CD4-positive, alpha-beta T cell (primary cell): Measurements from ENCODE around the gene OR8J1. TPM values are rescaled to one million over a fixed set of nuclear protein-coding genes. Genes with fewer than 3 reads are reported as not detected.
"Not testable (repeated sequence)": the region's sequence is repeated elsewhere in the genome, so short reads cannot be mapped to it uniquely, and the experiment has no call there.

ENCODE experiments used
- ATAC-seq: fragments of 200-7000 bp; cut with Tn5 transposase; one replicate; pipeline ENCODE4 v1.10.0; 2022; ENCODE audit warnings: mild to moderate bottlenecking; ENCODE audit not compliant: poor library complexity
- CTCF ChIA-PET: fragments of 350-600 bp; sonication (Branson Sonifier 250); formaldehyde crosslinking; loops from one replicate; lab custom pipeline; 2021; ENCODE audit warnings: antibody characterized with exemption, inconsistent platforms; lab: Charles Lee
- POLR2A ChIA-PET: fragments of 350-600 bp; sonication (Branson Sonifier 250); formaldehyde crosslinking; loops from one replicate; lab custom pipeline; 2021; ENCODE audit warnings: antibody characterized with exemption, inconsistent platforms; lab: Charles Lee
- DNase-seq, 14 experiments: peaks; one replicate each; pipeline ENCODE4 v3.0.0-alpha.2; 2013 to 2020; ENCODE audit warnings: mixed read lengths in 2 of 14
- H3K27ac ChIP-seq, 2 donors: one replicate each; pipeline versions ENCODE4 v1.5.1 to v1.7.0; 2013; ENCODE audit warnings: low read length in 2 of 2, low read depth in 1 of 2, mild to moderate bottlenecking in 1 of 2
- H3K27me3 ChIP-seq, 2 experiments: 1 replicate in 1 of 2; 2 replicates in 1 of 2; pipeline versions ENCODE4 v1.6.1 to v1.7.0; 2013; ENCODE audit warnings: low read length in 2 of 2, control low read depth in 1 of 2, mild to moderate bottlenecking in 1 of 2, moderate library complexity in 1 of 2; ENCODE audit not compliant: insufficient read depth in 2 of 2, control insufficient read depth in 1 of 2
- H3K36me3 ChIP-seq: one replicate; pipeline ENCODE4 v1.6.1; 2013; ENCODE audit warnings: low read length, control low read depth; ENCODE audit not compliant: insufficient read depth
- H3K4me1 ChIP-seq: one replicate; pipeline ENCODE4 v1.6.1; 2013; ENCODE audit warnings: low read length, control low read depth; ENCODE audit not compliant: insufficient read depth
- H3K4me3 ChIP-seq: one replicate; pipeline ENCODE4 v1.5.1; 2013; ENCODE audit warnings: mild to moderate bottlenecking, low read length, moderate library complexity
- H3K9me3 ChIP-seq, 2 experiments: 1 replicate in 1 of 2; 2 replicates in 1 of 2; pipeline versions ENCODE4 v1.6.1 to v1.7.0; 2013; ENCODE audit warnings: low read length in 2 of 2, mild to moderate bottlenecking in 2 of 2, control low read depth in 1 of 2, moderate library complexity in 1 of 2; ENCODE audit not compliant: control insufficient read depth in 1 of 2, insufficient read depth in 1 of 2
- H3K27ac Mint-ChIP-seq: one replicate; pipeline ENCODE4 v1.8.0; 2020; ENCODE audit warnings: mixed read lengths
- H3K27me3 Mint-ChIP-seq: one replicate; pipeline ENCODE4 v1.8.0; 2021; ENCODE audit warnings: mixed read lengths
- H3K36me3 Mint-ChIP-seq: one replicate; pipeline ENCODE4 v1.8.0; 2021; ENCODE audit warnings: low read depth, mixed read lengths
- H3K4me1 Mint-ChIP-seq: one replicate; pipeline ENCODE4 v1.8.0; 2021; ENCODE audit warnings: low read depth, mixed read lengths
- H3K4me3 Mint-ChIP-seq: one replicate; pipeline ENCODE4 v1.8.0; 2020; ENCODE audit warnings: mild to moderate bottlenecking, mixed read lengths
- H3K9me3 Mint-ChIP-seq: one replicate; pipeline ENCODE4 v1.8.0; 2020; ENCODE audit warnings: mixed read lengths
- CTCF ChIP-seq: fragments of 200-600 bp; IDR thresholded peaks from one replicate; pipeline ENCODE4 v1.8.0; 2022; ENCODE audit warnings: antibody characterized with exemption, mild to moderate bottlenecking
- intact Hi-C, 2 experiments: fragments of 100-400 bp; cut with DNase I in 1 of 2; cut with micrococcal nuclease in 1 of 2; formaldehyde crosslinking; loops; one replicate each; pipeline versions ENCODE4 v1.15.1 to v1.9.0; 2023 to 2025; cut with DNase I, micrococcal nuclease
- total RNA-seq, 174 experiments: library from RNA in 2 of 174; stranded (reverse) in 2 of 174; gene quantifications; one replicate each; pipeline ENCODE4 v1.2.3 and lab custom pipeline; 2021 to 2026

Gene OR8J1
- total RNA-seq, 2 experiments from 2014 or later: not detected

GRCh38 chr11:56394381-56394780 is 40.3 kb downstream of the OR8J1 start:
- no peak for TF ChIP-seq CTCF
- Histone ChIP-seq H3K9me3 (no peaks in the 10 kb centered on the region), H3K4me1 (no peaks in the 10 kb centered on the region), H3K4me3 (no peak overlapping the region), H3K27ac (no peak overlapping the region), H3K36me3 (no peaks in the 10 kb centered on the region), H3K27me3 (no peaks in the 10 kb centered on the region)
- H3K4me1 Mint-ChIP-seq: no peaks in the 10 kb centered on the region
- H3K9me3 Mint-ChIP-seq: peaks cover 9% of the 10 kb centered on the region
- intact Hi-C loops: no loop called here
- H3K27ac Mint-ChIP-seq: no peak overlapping the region
- ChIA-PET CTCF (no interaction called here), POLR2A (no interaction called here)
- H3K36me3 Mint-ChIP-seq: no peaks in the 10 kb centered on the region
- DNase-seq (no peak), ATAC-seq (no peak)
- H3K4me3 Mint-ChIP-seq: no peak overlapping the region
- no peaks in the 10 kb centered on the region for H3K27me3 Mint-ChIP-seq

GRCh38 chr11:56396047-56396446 is 42.0 kb downstream of the OR8J1 start:
- Histone ChIP-seq H3K4me1 (no peaks in the 10 kb centered on the region), H3K4me3 (no peak overlapping the region), H3K9me3 (peaks cover 0 to 5% of the 10 kb centered on the region in 2 experiments), H3K36me3 (no peaks in the 10 kb centered on the region), H3K27ac (no peak overlapping the region), H3K27me3 (no peaks in the 10 kb centered on the region)
- TF ChIP-seq CTCF: no peak
- ChIA-PET CTCF (no interaction called here), POLR2A (no interaction called here)
- Mint-ChIP-seq H3K36me3 (no peaks in the 10 kb centered on the region), H3K9me3 (peaks cover 9% of the 10 kb centered on the region), H3K27me3 (no peaks in the 10 kb centered on the region), H3K4me3 (no peak overlapping the region), H3K4me1 (no peaks in the 10 kb centered on the region), H3K27ac (no peak overlapping the region)
- DNase-seq: no peak
- ATAC-seq: no peak
- intact Hi-C loops: no loop called here

GRCh38 chr11:56401858-56402461 is 47.9 kb downstream of the OR8J1 start:
- H3K27ac Mint-ChIP-seq, POLR2A ChIA-PET, H3K4me1 ChIP-seq, H3K4me1 Mint-ChIP-seq, CTCF ChIA-PET, H3K27me3 Mint-ChIP-seq, H3K4me3 Mint-ChIP-seq, H3K4me3 ChIP-seq, ATAC-seq, H3K27me3 ChIP-seq, H3K9me3 Mint-ChIP-seq, H3K27ac ChIP-seq, H3K36me3 Mint-ChIP-seq, H3K36me3 ChIP-seq, intact Hi-C loops, DNase-seq: not testable (repeated sequence)
- peaks cover 0 to 17% of the 10 kb centered on the region in 2 experiments for H3K9me3 ChIP-seq

- H3K4me3 ChIP-seq: no peak overlapping the region
- CTCF ChIA-PET: no interaction called here
- H3K27ac Mint-ChIP-seq: no peak overlapping the region
- H3K27me3 Mint-ChIP-seq: no peaks in the 10 kb centered on the region
- H3K4me3 Mint-ChIP-seq: no peak overlapping the region
- no peak for TF ChIP-seq CTCF
- peaks cover 0 to 17% of the 10 kb centered on the region in 2 experiments for H3K9me3 ChIP-seq
- peaks cover 5% of the 10 kb centered on the region for H3K9me3 Mint-ChIP-seq
- no peak overlapping the region for H3K27ac ChIP-seq
- POLR2A ChIA-PET: no interaction called here
- DNase-seq (no peak), ATAC-seq (no peak)
- no peaks in the 10 kb centered on the region for H3K27me3 ChIP-seq
- intact Hi-C loops: no loop called here
- H3K36me3 Mint-ChIP-seq: no peaks in the 10 kb centered on the region
- no peaks in the 10 kb centered on the region for H3K4me1 Mint-ChIP-seq
- no peaks in the 10 kb centered on the region for H3K4me1 ChIP-seq
- H3K36me3 ChIP-seq: no peaks in the 10 kb centered on the region
Measured at GRCh38 chr11:56404393-56404792, 50.3 kb downstream of the OR8J1 start.
